Neutrophil (primary cell): Measurements from ENCODE around the gene ZNF768.
A peak's percentile ranks its signal among the peaks of the same experiment; 100 is the strongest.
"Not testable (repeated sequence)": the region's sequence is repeated elsewhere in the genome, so short reads cannot be mapped to it uniquely, and the experiment has no call there.

ENCODE experiments used
- H3K27ac ChIP-seq: fragments of 200-600 bp; sonication (generic); 2 replicates; pipeline ENCODE4 v1.5.1; 2016; ENCODE audit warnings: mild to moderate bottlenecking, moderate library complexity
- H3K27me3 ChIP-seq: fragments of 200-600 bp; sonication (generic); 2 replicates; pipeline ENCODE4 v1.6.0; 2016; ENCODE audit warnings: mild to moderate bottlenecking
- H3K36me3 ChIP-seq: fragments of 200-600 bp; sonication (generic); 2 replicates; pipeline ENCODE4 v1.5.1; 2017
- H3K4me1 ChIP-seq, 2 experiments: fragments of 200-600 bp in 1 of 2; sonication (generic) in 1 of 2; 1 replicate in 1 of 2; 2 replicates in 1 of 2; pipeline versions ENCODE4 v1.5.1 to v1.6.1; 2013 to 2016; ENCODE audit warnings: low read depth in 1 of 2, low read length in 1 of 2, mild to moderate bottlenecking in 1 of 2, moderate library complexity in 1 of 2; ENCODE audit not compliant: control insufficient read depth in 1 of 2, insufficient read depth in 1 of 2
- H3K4me3 ChIP-seq, 2 experiments: fragments of 200-600 bp in 1 of 2; sonication (generic) in 1 of 2; 1 replicate in 1 of 2; 2 replicates in 1 of 2; pipeline ENCODE4 v1.5.1; 2013 to 2016; ENCODE audit warnings: low read depth in 1 of 2, low read length in 1 of 2, mild to moderate bottlenecking in 1 of 2, moderate library complexity in 1 of 2
- H3K9me3 ChIP-seq: fragments of 200-600 bp; sonication (generic); 2 replicates; pipeline ENCODE4 v1.5.1; 2016
- CTCF ChIP-seq: fragments of 200-600 bp; sonication (generic); IDR thresholded peaks from 2 replicates; pipeline ENCODE4 v1.5.1; 2016; ENCODE audit warnings: antibody characterized with exemption

ZNF768 gene

GRCh38 chr16:30526823-30527634, 663 bp upstream of the ZNF768 start:
- peak; percentile 46 for TF ChIP-seq CTCF
- peak overlapping the region; percentile 98 for H3K27ac ChIP-seq
- H3K27me3 ChIP-seq = no peaks in the 10 kb centered on the region
- peak overlapping the region; percentile 95 to 98 for H3K4me3 ChIP-seq
- peaks cover 16% of the 10 kb centered on the region for H3K36me3 ChIP-seq
- no peaks in the 10 kb centered on the region for H3K9me3 ChIP-seq
- peaks cover 26 to 27% of the 10 kb centered on the region in 2 experiments for H3K4me1 ChIP-seq

GRCh38 chr16:30525844-30526136, 576 bp downstream of the ZNF768 start:
- Histone ChIP-seq H3K9me3 (no peaks in the 10 kb centered on the region), H3K27ac (peak overlapping the region; percentile 98), H3K27me3 (no peaks in the 10 kb centered on the region), H3K4me3 (peak overlapping the region; percentile 95 to 98), H3K36me3 (peaks cover 28% of the 10 kb centered on the region), H3K4me1 (peaks cover 26 to 27% of the 10 kb centered on the region in 2 experiments)
- TF ChIP-seq CTCF = no peak

- H3K36me3 ChIP-seq = peaks cover 37% of the 10 kb centered on the region
- H3K4me3 ChIP-seq = peak overlapping the region in 1 of 2 experiments; percentile 95
- H3K4me1 ChIP-seq = peaks cover 26 to 27% of the 10 kb centered on the region in 2 experiments
- TF ChIP-seq CTCF = no peak
- H3K9me3 ChIP-seq = no peaks in the 10 kb centered on the region
- H3K27me3 ChIP-seq = no peaks in the 10 kb centered on the region
- no peak overlapping the region for H3K27ac ChIP-seq
Measured at GRCh38 chr16:30524575-30525568, 1.5 kb downstream of the ZNF768 start.

GRCh38 chr16:30523768-30524574, 2.4 kb downstream of the ZNF768 start:
- peaks cover 24 to 25% of the 10 kb centered on the region in 2 experiments for H3K4me1 ChIP-seq
- no peaks in the 10 kb centered on the region for H3K9me3 ChIP-seq
- H3K27me3 ChIP-seq = no peaks in the 10 kb centered on the region
- TF ChIP-seq CTCF = no peak
- peaks cover 46% of the 10 kb centered on the region for H3K36me3 ChIP-seq
- no peak overlapping the region for H3K4me3 ChIP-seq
- H3K27ac ChIP-seq = no peak overlapping the region

- peaks cover 14% of the 10 kb centered on the region in 2 experiments for H3K4me1 ChIP-seq
- H3K36me3 ChIP-seq = peaks cover 57% of the 10 kb centered on the region
- H3K4me3 ChIP-seq, H3K27me3 ChIP-seq, H3K9me3 ChIP-seq, H3K27ac ChIP-seq: not testable (repeated sequence)
Measured at GRCh38 chr16:30522702-30523463, 3.5 kb downstream of the ZNF768 start.
